ENCODE measurements around the gene ABI2.

The ABI2 gene

DNA sequence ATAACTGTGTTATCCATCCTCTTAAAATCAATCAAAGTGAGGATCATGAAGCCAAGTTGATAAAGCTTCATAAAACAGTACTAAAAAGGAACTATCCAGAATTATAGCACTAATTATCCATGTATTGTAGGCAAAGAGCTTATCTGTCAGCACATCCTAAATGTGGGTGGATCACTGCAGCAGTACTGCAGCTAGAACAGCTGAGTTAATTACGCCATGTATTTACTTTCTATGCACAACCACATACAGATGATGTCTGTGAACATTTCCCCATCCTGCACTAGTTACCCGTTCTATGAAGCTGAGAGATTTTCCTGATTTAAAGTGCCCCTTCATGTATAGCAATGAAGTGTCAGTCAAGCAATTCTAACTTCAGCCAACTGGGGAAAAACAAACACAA is 110.3 kb downstream of the ABI2 start:
- no peak overlapping the region for H3K4me3 ChIP-seq (ENCODE audit: low read length)
- TF ChIP-seq, protein P1, sequence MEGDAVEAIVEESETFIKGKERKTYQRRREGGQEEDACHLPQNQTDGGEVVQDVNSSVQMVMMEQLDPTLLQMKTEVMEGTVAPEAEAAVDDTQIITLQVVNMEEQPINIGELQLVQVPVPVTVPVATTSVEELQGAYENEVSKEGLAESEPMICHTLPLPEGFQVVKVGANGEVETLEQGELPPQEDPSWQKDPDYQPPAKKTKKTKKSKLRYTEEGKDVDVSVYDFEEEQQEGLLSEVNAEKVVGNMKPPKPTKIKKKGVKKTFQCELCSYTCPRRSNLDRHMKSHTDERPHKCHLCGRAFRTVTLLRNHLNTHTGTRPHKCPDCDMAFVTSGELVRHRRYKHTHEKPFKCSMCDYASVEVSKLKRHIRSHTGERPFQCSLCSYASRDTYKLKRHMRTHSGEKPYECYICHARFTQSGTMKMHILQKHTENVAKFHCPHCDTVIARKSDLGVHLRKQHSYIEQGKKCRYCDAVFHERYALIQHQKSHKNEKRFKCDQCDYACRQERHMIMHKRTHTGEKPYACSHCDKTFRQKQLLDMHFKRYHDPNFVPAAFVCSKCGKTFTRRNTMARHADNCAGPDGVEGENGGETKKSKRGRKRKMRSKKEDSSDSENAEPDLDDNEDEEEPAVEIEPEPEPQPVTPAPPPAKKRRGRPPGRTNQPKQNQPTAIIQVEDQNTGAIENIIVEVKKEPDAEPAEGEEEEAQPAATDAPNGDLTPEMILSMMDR (IDR thresholded peaks at IDR 0.05; ENCODE audit: insufficient read depth, low read depth, low read length, missing control alignments) = no peak
- DNase-seq (ENCODE audit: low read depth) = no peak

DNA sequence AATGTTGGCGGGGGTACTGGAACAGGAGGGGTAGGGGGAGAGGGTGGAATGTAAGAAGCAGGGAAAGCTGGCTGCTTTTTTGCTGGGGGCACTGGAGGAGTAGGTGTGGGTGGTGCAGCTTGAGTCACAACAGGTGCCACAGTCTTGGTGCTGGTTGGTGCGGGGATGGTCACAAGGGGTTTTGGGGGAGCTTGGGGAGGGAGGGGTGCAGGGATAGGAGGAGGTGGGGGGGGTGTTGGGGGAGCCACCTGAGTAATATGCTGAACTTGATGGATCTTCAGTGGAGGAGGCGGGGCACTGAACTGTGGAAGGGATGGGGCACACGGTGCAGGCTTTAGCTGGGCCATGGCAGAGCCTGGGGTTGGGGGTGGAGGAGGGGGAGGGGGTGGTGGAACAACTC is 112.5 kb downstream of the ABI2 start:
- no peak for DNase-seq (ENCODE audit: low read depth)

DNA sequence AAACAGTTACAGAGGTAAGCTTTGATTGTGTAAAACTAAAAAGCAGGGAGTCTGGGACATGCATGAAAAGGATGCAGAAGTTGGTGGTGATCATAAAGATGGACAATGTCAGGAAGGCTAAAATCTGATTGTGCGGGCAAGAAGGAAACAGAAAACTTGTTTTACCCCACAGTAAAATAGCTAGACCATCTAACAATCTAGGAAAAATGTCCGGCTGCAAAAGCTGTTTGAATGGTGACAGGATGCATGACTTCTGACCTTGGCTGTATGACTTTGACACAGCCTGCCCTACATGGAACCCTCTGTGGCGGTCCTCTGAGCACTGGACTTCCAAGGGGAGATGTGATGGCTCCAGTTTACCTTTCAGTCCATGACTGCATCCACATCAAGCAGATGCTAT is 113.3 kb downstream of the ABI2 start:
- H3K4me3 ChIP-seq (ENCODE audit: low read length) = no peak overlapping the region
- TF ChIP-seq, protein P1 (IDR thresholded peaks at IDR 0.05; ENCODE audit: insufficient read depth, low read depth, low read length, missing control alignments) = no peak
- no peak for DNase-seq (ENCODE audit: low read depth)

More for the DNA sequence above, 112.5 kb downstream of the ABI2 start:
- TF ChIP-seq, protein P1 (IDR thresholded peaks at IDR 0.05; ENCODE audit: insufficient read depth, low read depth, low read length, missing control alignments) = no peak
- H3K4me3 ChIP-seq (ENCODE audit: low read length) = no peak overlapping the region

DNA sequence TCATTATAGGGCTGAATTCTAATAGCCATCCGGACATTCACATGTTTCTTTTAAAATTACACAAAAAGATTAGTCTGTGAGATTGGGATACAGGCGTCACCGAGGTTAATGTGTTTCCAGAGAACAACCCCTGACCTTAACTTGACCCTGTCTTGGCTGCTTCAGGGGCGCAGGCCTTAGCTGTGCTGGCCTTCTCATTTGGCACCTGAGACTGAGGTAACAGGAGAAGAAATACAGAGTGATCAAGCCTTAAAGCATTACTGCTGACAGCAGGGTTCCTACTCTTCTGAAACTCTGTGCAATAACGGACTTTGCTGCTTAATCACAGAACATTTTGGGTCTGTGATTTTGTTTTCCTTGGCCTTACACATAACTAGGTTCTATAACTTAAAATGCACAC is 114.3 kb downstream of the ABI2 start:
- TF ChIP-seq, protein P1 (IDR thresholded peaks at IDR 0.05; ENCODE audit: insufficient read depth, low read depth, low read length, missing control alignments) = no peak
- H3K4me3 ChIP-seq (ENCODE audit: low read length) = no peak overlapping the region
- DNase-seq (ENCODE audit: low read depth) = no peak

DNA sequence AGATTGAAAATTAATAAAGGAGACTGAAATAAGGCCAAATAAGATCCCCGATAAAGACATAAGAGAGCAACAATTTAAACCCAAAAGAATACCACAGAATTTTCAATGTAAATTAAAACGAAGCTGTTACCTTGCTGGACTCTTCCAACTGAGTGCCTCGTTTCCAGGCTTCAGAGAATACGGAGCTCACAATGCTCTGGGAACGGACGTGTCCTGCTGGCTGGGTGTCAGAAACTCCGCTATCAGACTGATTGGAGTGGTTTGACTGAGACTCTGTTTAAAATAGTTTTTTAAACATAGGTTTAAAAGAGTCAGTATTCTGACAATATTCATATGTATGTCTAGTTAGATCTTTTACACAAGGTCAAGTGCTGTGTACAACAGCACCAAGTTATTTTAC is 116.5 kb downstream of the ABI2 start:
- DNase-seq (ENCODE audit: low read depth) = no peak
- H3K4me3 ChIP-seq (ENCODE audit: low read length) = no peak overlapping the region

DNA sequence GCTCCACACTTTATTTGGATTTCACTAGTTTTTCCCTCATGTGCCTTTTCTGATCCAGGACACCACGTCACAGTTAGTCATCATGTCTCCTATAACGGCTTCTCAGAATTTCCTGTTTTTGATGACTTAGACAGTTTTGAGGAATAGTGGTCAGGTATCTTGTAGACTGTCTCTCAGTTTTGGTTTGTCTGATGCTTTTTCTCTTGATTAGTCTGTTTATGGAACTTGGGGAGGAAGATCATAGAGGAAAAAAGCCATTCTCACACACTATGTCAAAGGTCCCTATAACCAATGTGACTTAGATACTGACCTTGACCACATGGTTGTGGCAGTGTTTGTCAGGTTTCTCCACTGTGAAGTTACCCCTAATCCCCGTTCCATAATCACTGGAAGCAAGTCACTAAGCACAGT is 117.9 kb downstream of the ABI2 start:
- DNase-seq (ENCODE audit: low read depth) = peak; percentile 71
- no peak overlapping the region for H3K4me3 ChIP-seq (ENCODE audit: low read length)
- TF ChIP-seq, protein P1 (IDR thresholded peaks at IDR 0.05; ENCODE audit: insufficient read depth, low read depth, low read length, missing control alignments) = no peak

More for the DNA sequence above, 116.5 kb downstream of the ABI2 start:
- TF ChIP-seq, protein P1 (IDR thresholded peaks at IDR 0.05; ENCODE audit: insufficient read depth, low read depth, low read length, missing control alignments) = no peak

DNA sequence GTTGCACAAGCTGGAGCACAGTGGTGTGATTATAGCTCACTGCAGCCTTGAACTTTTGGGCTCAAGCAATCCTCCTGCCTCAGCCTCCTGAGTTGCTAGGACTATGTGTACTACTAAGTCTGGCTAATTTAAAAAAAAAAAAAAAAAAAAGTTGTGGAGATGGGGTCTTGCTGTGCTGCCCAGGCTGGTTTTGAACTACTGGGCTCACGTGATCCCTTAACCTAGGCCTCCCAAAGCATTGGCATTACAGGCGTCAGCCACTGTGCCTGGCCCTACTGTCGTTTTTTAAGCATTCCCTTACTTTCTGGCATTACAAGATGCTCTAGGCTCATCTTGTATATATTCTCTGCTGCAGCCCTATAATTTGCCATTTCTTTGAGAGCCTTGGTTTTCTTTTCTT is 118.6 kb downstream of the ABI2 start:
- DNase-seq (ENCODE audit: low read depth) = no peak
- TF ChIP-seq, protein P1 (IDR thresholded peaks at IDR 0.05; ENCODE audit: insufficient read depth, low read depth, low read length, missing control alignments) = no peak
- H3K4me3 ChIP-seq (ENCODE audit: low read length) = no peak overlapping the region
